Body of pancreas (tissue), 4 donors: ENCODE results near the gene MAP2K5.

Experiments used
- CTCF ChIP-seq, 7 experiments: fragments of 450-650 bp in 4 of 7; fragments of 200-600 bp in 3 of 7; sonication (generic) in 3 of 7; IDR thresholded peaks; one replicate each; pipeline ENCODE4 v1.5.1; 2016 to 2019; ENCODE audit warnings: antibody characterized with exemption in 7 of 7
- POLR2A ChIP-seq, 3 donors: fragments of 450-650 bp; IDR thresholded peaks; one replicate each; pipeline ENCODE4 v1.6.1; 2016; ENCODE audit warnings: antibody characterized with exemption in 3 of 3, mild to moderate bottlenecking in 2 of 3

GRCh38 chr15:67839499-67839928 is 297.0 kb downstream of the MAP2K5 start:
- no peak for TF ChIP-seq CTCF (IDR thresholded peaks at IDR 0.05)
- TF ChIP-seq POLR2A (IDR thresholded peaks at IDR 0.05), result no peak
